ENCODE data around the gene MTA3.

DNA sequence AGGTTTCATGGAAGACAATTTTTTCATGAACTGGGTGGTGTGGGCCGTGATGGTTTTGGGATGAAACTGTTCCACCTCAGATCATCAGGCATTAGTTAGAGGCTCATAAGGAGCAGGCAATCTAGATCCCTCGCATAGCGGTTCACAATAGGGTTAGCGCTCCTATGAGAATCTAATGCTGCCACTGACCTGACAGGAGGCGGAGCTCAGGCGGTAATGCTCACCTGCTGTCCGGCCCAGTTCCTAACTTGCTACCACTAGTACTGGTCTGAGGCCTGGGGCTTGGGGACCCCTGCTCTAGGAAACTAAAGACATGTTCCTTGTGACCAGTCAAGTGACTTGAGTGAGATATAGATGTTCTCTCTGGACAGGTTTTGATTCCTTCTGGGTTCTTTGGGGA is 146.3 kb downstream of the MTA3 start:
- TF ChIP-seq, protein P1, sequence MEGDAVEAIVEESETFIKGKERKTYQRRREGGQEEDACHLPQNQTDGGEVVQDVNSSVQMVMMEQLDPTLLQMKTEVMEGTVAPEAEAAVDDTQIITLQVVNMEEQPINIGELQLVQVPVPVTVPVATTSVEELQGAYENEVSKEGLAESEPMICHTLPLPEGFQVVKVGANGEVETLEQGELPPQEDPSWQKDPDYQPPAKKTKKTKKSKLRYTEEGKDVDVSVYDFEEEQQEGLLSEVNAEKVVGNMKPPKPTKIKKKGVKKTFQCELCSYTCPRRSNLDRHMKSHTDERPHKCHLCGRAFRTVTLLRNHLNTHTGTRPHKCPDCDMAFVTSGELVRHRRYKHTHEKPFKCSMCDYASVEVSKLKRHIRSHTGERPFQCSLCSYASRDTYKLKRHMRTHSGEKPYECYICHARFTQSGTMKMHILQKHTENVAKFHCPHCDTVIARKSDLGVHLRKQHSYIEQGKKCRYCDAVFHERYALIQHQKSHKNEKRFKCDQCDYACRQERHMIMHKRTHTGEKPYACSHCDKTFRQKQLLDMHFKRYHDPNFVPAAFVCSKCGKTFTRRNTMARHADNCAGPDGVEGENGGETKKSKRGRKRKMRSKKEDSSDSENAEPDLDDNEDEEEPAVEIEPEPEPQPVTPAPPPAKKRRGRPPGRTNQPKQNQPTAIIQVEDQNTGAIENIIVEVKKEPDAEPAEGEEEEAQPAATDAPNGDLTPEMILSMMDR (IDR thresholded peaks at IDR 0.05; ENCODE audit: insufficient read depth, low read length) = no peak
- no peak for TF ChIP-seq REST (IDR thresholded peaks at IDR 0.05; ENCODE audit: insufficient replicate concordance, low read depth)
